Mucosa of descending colon (tissue), 3 donors: ENCODE measurements around the gene DYRK2. TPM values are rescaled to one million over a fixed set of nuclear protein-coding genes. Genes with fewer than 3 reads are reported as not detected.

Source experiments
- ATAC-seq: fragments of 200-7000 bp; cut with Tn5 transposase; one replicate; pipeline ENCODE4 v1.9.1; 2020; ENCODE audit warnings: mild to moderate bottlenecking, moderate library complexity
- DNase-seq, 3 donors: peaks; one replicate each; pipeline ENCODE4 v3.0.0-alpha.2; 2020
- H3K36me3 ChIP-seq: fragments of 200-600 bp; one replicate; pipeline ENCODE4 v1.8.0; 2021; ENCODE audit warnings: low read depth, mild to moderate bottlenecking
- H3K4me1 ChIP-seq: fragments of 200-600 bp; one replicate; pipeline ENCODE4 v1.8.0; 2021; ENCODE audit warnings: low read depth, mild to moderate bottlenecking
- H3K4me3 ChIP-seq: fragments of 200-600 bp; one replicate; pipeline ENCODE4 v1.8.0; 2021; ENCODE audit warnings: mild to moderate bottlenecking
- H3K9me3 ChIP-seq: fragments of 200-600 bp; one replicate; pipeline ENCODE4 v1.8.0; 2021; ENCODE audit warnings: mild to moderate bottlenecking
- CTCF ChIP-seq: fragments of 200-600 bp; IDR thresholded peaks from one replicate; pipeline ENCODE4 v1.8.0; 2022; ENCODE audit warnings: antibody characterized with exemption, mild to moderate bottlenecking
- intact Hi-C, 2 donors: fragments of 100-400 bp; cut with DNase I in 1 of 2; cut with micrococcal nuclease in 1 of 2; formaldehyde crosslinking; loops; one replicate each; pipeline versions ENCODE4 v1.11.0 to v1.11.1; 2022; cut with DNase I, micrococcal nuclease
- total RNA-seq, 3 donors: library from RNA; stranded (reverse); fragmentation: NEBNext Ultra II Directional in 2 of 3; extraction: Animal tissue kit (Norgen Biotek cat#: 25700) in 2 of 3; gene quantifications; one replicate each; pipeline versions ENCODE4 v1.2.1 to v1.2.4, GENCODE V29; 2021 to 2023
- donor health status: DM: no; HTN: no; CAD: no; lungs with moderate emphysema.
- donor health status: DM: no; HTN: no; CAD: no.
- donor health status: DM: no; HTN: yes; CAD: no.

The DYRK2 gene
- total RNA-seq, 3 donors from 2014 or later: 65.2 to 161 (median 111) TPM

GRCh38 chr12:67691220-67691619, 42.7 kb downstream of the DYRK2 start:
- intact Hi-C loops: no loop called here
- Histone ChIP-seq H3K4me3 (no peak overlapping the region), H3K9me3 (no peaks in the 10 kb centered on the region), H3K4me1 (peaks cover 6% of the 10 kb centered on the region), H3K36me3 (no peaks in the 10 kb centered on the region)
- TF ChIP-seq CTCF: no peak
- no peak for ATAC-seq
- no peak for DNase-seq

DNA sequence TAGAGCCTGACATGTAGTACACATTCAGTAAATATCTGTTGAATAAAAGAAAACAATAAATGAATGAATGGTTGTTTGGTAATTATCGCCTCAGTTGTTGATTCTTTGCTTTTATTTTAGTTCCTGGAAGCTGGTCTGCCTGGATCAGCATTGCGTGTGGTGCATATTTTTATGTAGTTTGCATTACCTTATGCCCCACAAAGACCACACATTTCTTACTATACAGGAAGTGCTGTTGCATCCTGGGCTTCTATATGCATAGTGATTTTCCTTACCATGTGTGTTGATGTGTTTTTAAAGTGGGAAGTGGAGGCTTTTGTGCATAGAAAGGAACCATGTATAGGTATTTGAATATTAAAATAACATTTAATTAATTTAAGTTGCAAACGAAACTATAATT, 43.6 kb downstream of the DYRK2 start:
- no peaks in the 10 kb centered on the region for H3K9me3 ChIP-seq
- intact Hi-C loops: no loop called here

DNA sequence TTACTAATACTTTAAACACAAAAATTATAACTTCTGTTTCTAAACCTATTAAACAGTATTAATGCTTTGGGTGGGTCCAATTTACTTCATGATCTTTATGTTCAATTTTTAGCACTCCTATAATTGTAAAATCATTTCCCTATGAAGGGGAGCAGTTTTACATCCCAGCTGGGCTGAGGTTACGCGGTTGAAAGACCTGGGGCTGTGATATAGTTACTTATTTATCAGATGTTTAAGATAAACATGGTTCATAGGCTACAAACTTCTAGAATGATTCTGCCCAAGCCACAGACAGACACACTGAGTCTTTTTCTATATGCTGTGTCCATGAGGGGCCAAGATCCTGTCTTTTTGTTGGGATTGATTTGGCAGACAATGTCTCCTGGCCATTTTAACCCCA, 44.4 kb downstream of the DYRK2 start:
- no peak overlapping the region for H3K4me3 ChIP-seq
- no peaks in the 10 kb centered on the region for H3K9me3 ChIP-seq
- DNase-seq (no peak), ATAC-seq (no peak)
- H3K4me1 ChIP-seq: peaks cover 6% of the 10 kb centered on the region
- no peaks in the 10 kb centered on the region for H3K36me3 ChIP-seq
- intact Hi-C loops: no loop called here
- TF ChIP-seq CTCF: no peak

More for the DNA sequence above, 43.6 kb downstream of the DYRK2 start:
- ATAC-seq (no peak), DNase-seq (no peak)
- no peak overlapping the region for H3K4me3 ChIP-seq
- no peak for TF ChIP-seq CTCF
- H3K4me1 ChIP-seq: peaks cover 6% of the 10 kb centered on the region
- H3K36me3 ChIP-seq: no peaks in the 10 kb centered on the region

GRCh38 chr12:67693894-67694293, 45.3 kb downstream of the DYRK2 start:
- DNase-seq: no peak
- intact Hi-C loops: no loop called here

DNA sequence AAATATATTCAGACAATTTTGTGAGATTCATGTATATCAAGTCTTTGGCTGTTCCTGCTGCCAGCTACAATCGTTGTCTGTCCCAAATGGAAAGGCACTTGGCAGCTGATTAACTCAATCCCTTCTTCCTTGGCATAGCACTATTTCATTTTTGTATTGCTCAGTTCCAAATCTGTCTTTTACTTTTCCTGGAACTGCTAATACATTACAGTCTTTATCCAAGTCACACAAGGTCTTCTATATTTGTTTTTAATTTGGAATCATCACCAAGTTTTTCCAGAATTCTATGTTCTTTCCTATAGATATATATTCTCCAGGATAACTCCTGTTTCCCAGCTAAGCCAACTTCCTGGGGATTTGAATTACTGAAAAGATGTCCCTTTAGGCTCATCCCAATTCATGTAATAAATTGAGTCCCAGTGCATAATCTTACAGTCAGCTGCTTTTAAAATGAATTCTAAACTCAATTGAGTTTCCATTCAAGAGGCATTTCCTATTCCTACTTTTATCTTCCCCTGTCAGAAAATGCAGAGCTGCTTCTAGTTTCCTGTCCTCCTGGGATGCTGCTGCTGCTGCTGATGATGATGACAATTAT, 45.9 kb downstream of the DYRK2 start:
- no peak for TF ChIP-seq CTCF
- no peaks in the 10 kb centered on the region for H3K4me1 ChIP-seq
- ATAC-seq (no peak), DNase-seq (no peak)
- intact Hi-C loops: no loop called here
- no peak overlapping the region for H3K4me3 ChIP-seq
- no peaks in the 10 kb centered on the region for H3K9me3 ChIP-seq
- H3K36me3 ChIP-seq: no peaks in the 10 kb centered on the region

More at GRCh38 chr12:67693894-67694293, 45.3 kb downstream of the DYRK2 start:
- Histone ChIP-seq H3K4me1 (peaks cover under 1% of the 10 kb centered on the region), H3K9me3 (no peaks in the 10 kb centered on the region), H3K36me3 (no peaks in the 10 kb centered on the region), H3K4me3 (no peak overlapping the region)
- no peak for TF ChIP-seq CTCF
- no peak for ATAC-seq

- DNase-seq (no peak), ATAC-seq (no peak)
- H3K4me1 ChIP-seq: no peaks in the 10 kb centered on the region
- H3K36me3 ChIP-seq: no peaks in the 10 kb centered on the region
- H3K9me3 ChIP-seq: no peaks in the 10 kb centered on the region
- TF ChIP-seq CTCF: no peak
- intact Hi-C loops: no loop called here
- H3K4me3 ChIP-seq: no peak overlapping the region
Measured at GRCh38 chr12:67695974-67696373, 47.4 kb downstream of the DYRK2 start.
